WTC11 (cell line): Measurements from ENCODE around the gene RNF183. TPM values are rescaled to one million over a fixed set of nuclear protein-coding genes. Genes with fewer than 3 reads are reported as not detected.

Experiments used
- ATAC-seq: fragments of 200-7000 bp; cut with Tn5 transposase; 2 replicates; pipeline ENCODE4 v1.10.0; 2021; ENCODE audit warnings: mild to moderate bottlenecking, moderate library complexity
- CTCF ChIA-PET: fragments of 300-600 bp; sonication (Branson Sonifier 250); formaldehyde crosslinking; loops from one replicate; lab custom pipeline; 2021; ENCODE audit warnings: antibody characterized with exemption; lab: Charles Lee
- POLR2A ChIA-PET: fragments of 350-600 bp; sonication (Branson Sonifier 250); formaldehyde crosslinking; loops from one replicate; lab custom pipeline; 2021; ENCODE audit warnings: antibody characterized with exemption; lab: Charles Lee
- DNase-seq: peaks from one replicate; pipeline ENCODE4 v3.0.0; 2021; ENCODE audit warnings: low spot score
- H3K27ac Mint-ChIP-seq: 2 replicates; pipeline ENCODE4 v1.8.0; 2021; ENCODE audit warnings: mixed read lengths
- H3K27me3 Mint-ChIP-seq: 2 replicates; pipeline ENCODE4 v1.8.0; 2021; ENCODE audit warnings: low read depth, mild to moderate bottlenecking, moderate library complexity, mixed read lengths
- H3K36me3 Mint-ChIP-seq: 2 replicates; pipeline ENCODE4 v1.8.0; 2021; ENCODE audit warnings: mixed read lengths
- H3K4me1 Mint-ChIP-seq: 2 replicates; pipeline ENCODE4 v1.8.0; 2022; ENCODE audit warnings: mixed read lengths
- H3K4me3 Mint-ChIP-seq: 2 replicates; pipeline ENCODE4 v1.8.0; 2021; ENCODE audit warnings: mild to moderate bottlenecking, moderate library complexity, mixed read lengths
- H3K9me3 Mint-ChIP-seq: 2 replicates; pipeline ENCODE4 v1.8.0; 2021; ENCODE audit warnings: mixed read lengths
- ATF1 ChIP-seq: sonication (generic); formaldehyde crosslinking; IDR thresholded peaks from 2 replicates; pipeline ENCODE4 v1.8.1; 2023; ENCODE audit warnings: mild to moderate bottlenecking, moderate library complexity, missing genetic modification reagents
- CBFB ChIP-seq: sonication (generic); formaldehyde crosslinking; IDR thresholded peaks from 2 replicates; pipeline ENCODE4 v1.8.1; 2022; ENCODE audit warnings: mild to moderate bottlenecking, low read depth, missing genetic modification reagents
- ERG ChIP-seq: fragments of 250-450 bp; sonication (Bioruptor Pico); IDR thresholded peaks from 2 replicates; pipeline ENCODE4 v1.8.0; 2021; ENCODE audit warnings: mild to moderate bottlenecking
- ESRRA ChIP-seq: sonication (generic); formaldehyde crosslinking; IDR thresholded peaks from 2 replicates; pipeline ENCODE4 v1.8.1; 2022; ENCODE audit warnings: mild to moderate bottlenecking, missing genetic modification reagents, borderline replicate concordance
- HMGA2 ChIP-seq: fragments of 250-450 bp; sonication (Bioruptor Pico); IDR thresholded peaks from 2 replicates; pipeline ENCODE4 v1.4.0; 2021; ENCODE audit warnings: mild to moderate bottlenecking, moderate library complexity
- HMGXB4 ChIP-seq: sonication (generic); formaldehyde crosslinking; IDR thresholded peaks from 2 replicates; pipeline ENCODE4 v1.8.1; 2023; ENCODE audit warnings: mild to moderate bottlenecking, moderate library complexity, missing genetic modification reagents
- IRF1 ChIP-seq: sonication (generic); formaldehyde crosslinking; IDR thresholded peaks from 2 replicates; pipeline ENCODE4 v1.8.0; 2023; ENCODE audit warnings: missing genetic modification reagents
- JUN ChIP-seq: sonication (generic); formaldehyde crosslinking; IDR thresholded peaks from 2 replicates; pipeline ENCODE4 v1.8.0; 2023; ENCODE audit warnings: mild to moderate bottlenecking, missing genetic modification reagents
- NFE2L1 ChIP-seq: sonication (generic); formaldehyde crosslinking; IDR thresholded peaks from 2 replicates; pipeline ENCODE4 v1.8.1; 2023; ENCODE audit warnings: missing genetic modification reagents
- NR1H2 ChIP-seq: sonication (generic); formaldehyde crosslinking; IDR thresholded peaks from 2 replicates; pipeline ENCODE4 v1.9.0; 2021; ENCODE audit warnings: mild to moderate bottlenecking, moderate library complexity, missing genetic modification reagents
- NR2C2 ChIP-seq: sonication (generic); formaldehyde crosslinking; IDR thresholded peaks from 2 replicates; pipeline ENCODE4 v1.8.0; 2022; ENCODE audit warnings: mild to moderate bottlenecking, missing genetic modification reagents
- RELA ChIP-seq: sonication (generic); formaldehyde crosslinking; IDR thresholded peaks from 2 replicates; pipeline ENCODE4 v1.8.1; 2022; ENCODE audit warnings: missing genetic modification reagents, mild to moderate bottlenecking, borderline replicate concordance
- RORB ChIP-seq: fragments of 250-450 bp; sonication (Bioruptor Pico); IDR thresholded peaks from 2 replicates; pipeline ENCODE4 v1.9.0; 2021; ENCODE audit warnings: mild to moderate bottlenecking
- TCF7 ChIP-seq: sonication (generic); formaldehyde crosslinking; IDR thresholded peaks from 2 replicates; pipeline ENCODE4 v1.8.0; 2022; ENCODE audit warnings: mild to moderate bottlenecking, low read depth, missing genetic modification reagents, moderate library complexity
- ZBTB21 ChIP-seq: sonication (generic); formaldehyde crosslinking; IDR thresholded peaks from 2 replicates; pipeline ENCODE4 v1.8.1; 2023; ENCODE audit warnings: mild to moderate bottlenecking, missing genetic modification reagents, borderline replicate concordance
- ZNF121 ChIP-seq: sonication (generic); formaldehyde crosslinking; IDR thresholded peaks from 2 replicates; pipeline ENCODE4 v1.8.0; 2023; ENCODE audit warnings: missing genetic modification reagents
- ZNF317 ChIP-seq: sonication (generic); formaldehyde crosslinking; IDR thresholded peaks from 2 replicates; pipeline ENCODE4 v1.8.1; 2023; ENCODE audit warnings: low read depth, mild to moderate bottlenecking, moderate library complexity, missing genetic modification reagents, borderline replicate concordance
- total RNA-seq: library from RNA; stranded (reverse); gene quantifications from 3 replicates; pipeline ENCODE4 v1.2.3, GENCODE V29; 2021
- TF ChIP-seq, protein P1 (sequence below): sonication (generic); formaldehyde crosslinking; IDR thresholded peaks from 2 replicates; pipeline ENCODE4 v1.8.1; 2022; ENCODE audit warnings: low read depth, missing genetic modification reagents, borderline replicate concordance
- TF ChIP-seq, protein P2 (sequence below): sonication (generic); formaldehyde crosslinking; IDR thresholded peaks from 2 replicates; pipeline ENCODE4 v1.8.1; 2023; ENCODE audit warnings: mild to moderate bottlenecking, missing genetic modification reagents, borderline replicate concordance
- TF ChIP-seq, protein P3 (sequence below): fragments of 200-600 bp; IDR thresholded peaks from 2 replicates; pipeline ENCODE4 v1.8.0; 2022; ENCODE audit warnings: antibody characterized with exemption

The RNF183 gene
- total RNA-seq, 1 experiment from 2014 or later = 0.17 TPM

DNA sequence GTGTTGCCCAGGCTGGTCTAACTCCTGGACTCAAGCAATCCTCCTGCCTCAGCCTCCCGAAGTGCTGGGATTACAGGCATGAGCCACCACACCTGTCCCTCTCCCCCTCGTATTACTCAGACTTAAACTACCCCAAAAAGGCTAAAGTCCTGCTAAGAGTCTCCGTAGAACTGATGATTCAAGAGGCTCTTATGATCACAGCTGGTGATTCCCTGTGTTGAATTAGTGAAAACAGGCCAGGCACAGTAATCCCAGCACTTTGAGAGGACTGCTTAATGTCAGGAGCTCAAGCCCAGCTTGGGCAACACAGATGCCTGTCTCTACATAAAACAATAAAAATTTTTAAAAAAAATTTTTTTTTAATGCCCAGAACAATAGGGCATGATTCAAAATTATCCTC, 37.0 kb downstream of the RNF183 start:
- no peaks in the 10 kb centered on the region for H3K27me3 Mint-ChIP-seq
- ChIA-PET CTCF (no interaction called here), POLR2A (no interaction called here)
- no peak overlapping the region for H3K4me3 Mint-ChIP-seq
- H3K27ac Mint-ChIP-seq = no peak overlapping the region
- peaks cover 31% of the 10 kb centered on the region for H3K36me3 Mint-ChIP-seq
- ATAC-seq (no peak), DNase-seq (no peak)
- H3K9me3 Mint-ChIP-seq = no peaks in the 10 kb centered on the region
- no peaks in the 10 kb centered on the region for H3K4me1 Mint-ChIP-seq
- TF ChIP-seq NFE2L1 = no peak
- TF ChIP-seq, protein P1, sequence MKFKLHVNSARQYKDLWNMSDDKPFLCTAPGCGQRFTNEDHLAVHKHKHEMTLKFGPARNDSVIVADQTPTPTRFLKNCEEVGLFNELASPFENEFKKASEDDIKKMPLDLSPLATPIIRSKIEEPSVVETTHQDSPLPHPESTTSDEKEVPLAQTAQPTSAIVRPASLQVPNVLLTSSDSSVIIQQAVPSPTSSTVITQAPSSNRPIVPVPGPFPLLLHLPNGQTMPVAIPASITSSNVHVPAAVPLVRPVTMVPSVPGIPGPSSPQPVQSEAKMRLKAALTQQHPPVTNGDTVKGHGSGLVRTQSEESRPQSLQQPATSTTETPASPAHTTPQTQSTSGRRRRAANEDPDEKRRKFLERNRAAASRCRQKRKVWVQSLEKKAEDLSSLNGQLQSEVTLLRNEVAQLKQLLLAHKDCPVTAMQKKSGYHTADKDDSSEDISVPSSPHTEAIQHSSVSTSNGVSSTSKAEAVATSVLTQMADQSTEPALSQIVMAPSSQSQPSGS = no peak
- TF ChIP-seq, protein P2, sequence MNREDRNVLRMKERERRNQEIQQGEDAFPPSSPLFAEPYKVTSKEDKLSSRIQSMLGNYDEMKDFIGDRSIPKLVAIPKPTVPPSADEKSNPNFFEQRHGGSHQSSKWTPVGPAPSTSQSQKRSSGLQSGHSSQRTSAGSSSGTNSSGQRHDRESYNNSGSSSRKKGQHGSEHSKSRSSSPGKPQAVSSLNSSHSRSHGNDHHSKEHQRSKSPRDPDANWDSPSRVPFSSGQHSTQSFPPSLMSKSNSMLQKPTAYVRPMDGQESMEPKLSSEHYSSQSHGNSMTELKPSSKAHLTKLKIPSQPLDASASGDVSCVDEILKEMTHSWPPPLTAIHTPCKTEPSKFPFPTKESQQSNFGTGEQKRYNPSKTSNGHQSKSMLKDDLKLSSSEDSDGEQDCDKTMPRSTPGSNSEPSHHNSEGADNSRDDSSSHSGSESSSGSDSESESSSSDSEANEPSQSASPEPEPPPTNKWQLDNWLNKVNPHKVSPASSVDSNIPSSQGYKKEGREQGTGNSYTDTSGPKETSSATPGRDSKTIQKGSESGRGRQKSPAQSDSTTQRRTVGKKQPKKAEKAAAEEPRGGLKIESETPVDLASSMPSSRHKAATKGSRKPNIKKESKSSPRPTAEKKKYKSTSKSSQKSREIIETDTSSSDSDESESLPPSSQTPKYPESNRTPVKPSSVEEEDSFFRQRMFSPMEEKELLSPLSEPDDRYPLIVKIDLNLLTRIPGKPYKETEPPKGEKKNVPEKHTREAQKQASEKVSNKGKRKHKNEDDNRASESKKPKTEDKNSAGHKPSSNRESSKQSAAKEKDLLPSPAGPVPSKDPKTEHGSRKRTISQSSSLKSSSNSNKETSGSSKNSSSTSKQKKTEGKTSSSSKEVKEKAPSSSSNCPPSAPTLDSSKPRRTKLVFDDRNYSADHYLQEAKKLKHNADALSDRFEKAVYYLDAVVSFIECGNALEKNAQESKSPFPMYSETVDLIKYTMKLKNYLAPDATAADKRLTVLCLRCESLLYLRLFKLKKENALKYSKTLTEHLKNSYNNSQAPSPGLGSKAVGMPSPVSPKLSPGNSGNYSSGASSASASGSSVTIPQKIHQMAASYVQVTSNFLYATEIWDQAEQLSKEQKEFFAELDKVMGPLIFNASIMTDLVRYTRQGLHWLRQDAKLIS = no peak
- no peak for TF ChIP-seq ATF1 (CRISPR knock-in tag)
- TF ChIP-seq ZBTB21 (CRISPR knock-in tag) = no peak
- TF ChIP-seq TCF7 (CRISPR knock-in tag) = no peak
- TF ChIP-seq, protein P3, sequence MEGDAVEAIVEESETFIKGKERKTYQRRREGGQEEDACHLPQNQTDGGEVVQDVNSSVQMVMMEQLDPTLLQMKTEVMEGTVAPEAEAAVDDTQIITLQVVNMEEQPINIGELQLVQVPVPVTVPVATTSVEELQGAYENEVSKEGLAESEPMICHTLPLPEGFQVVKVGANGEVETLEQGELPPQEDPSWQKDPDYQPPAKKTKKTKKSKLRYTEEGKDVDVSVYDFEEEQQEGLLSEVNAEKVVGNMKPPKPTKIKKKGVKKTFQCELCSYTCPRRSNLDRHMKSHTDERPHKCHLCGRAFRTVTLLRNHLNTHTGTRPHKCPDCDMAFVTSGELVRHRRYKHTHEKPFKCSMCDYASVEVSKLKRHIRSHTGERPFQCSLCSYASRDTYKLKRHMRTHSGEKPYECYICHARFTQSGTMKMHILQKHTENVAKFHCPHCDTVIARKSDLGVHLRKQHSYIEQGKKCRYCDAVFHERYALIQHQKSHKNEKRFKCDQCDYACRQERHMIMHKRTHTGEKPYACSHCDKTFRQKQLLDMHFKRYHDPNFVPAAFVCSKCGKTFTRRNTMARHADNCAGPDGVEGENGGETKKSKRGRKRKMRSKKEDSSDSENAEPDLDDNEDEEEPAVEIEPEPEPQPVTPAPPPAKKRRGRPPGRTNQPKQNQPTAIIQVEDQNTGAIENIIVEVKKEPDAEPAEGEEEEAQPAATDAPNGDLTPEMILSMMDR = no peak
- no peak for TF ChIP-seq ZNF317 (CRISPR knock-in tag)
- no peak for TF ChIP-seq HMGXB4 (CRISPR knock-in tag)
- no peak for TF ChIP-seq HMGA2
- TF ChIP-seq NR1H2 (CRISPR knock-in tag) = no peak
- TF ChIP-seq JUN (CRISPR knock-in tag) = no peak
- no peak for TF ChIP-seq ERG (CRISPR knock-in tag)
- TF ChIP-seq ZNF121 = no peak
- TF ChIP-seq RORB (CRISPR knock-in tag) = no peak
- no peak for TF ChIP-seq NR2C2 (CRISPR knock-in tag)
- TF ChIP-seq RELA (CRISPR knock-in tag) = no peak
- TF ChIP-seq ESRRA (CRISPR knock-in tag) = no peak
- no peak for TF ChIP-seq IRF1
- no peak for TF ChIP-seq CBFB (CRISPR knock-in tag)
